DMS79 (cell line): Measurements from ENCODE around the gene CNGA3.
"Not testable (repeated sequence)": the region's sequence is repeated elsewhere in the genome, so short reads cannot be mapped to it uniquely, and the experiment has no call there.

Experiments
- DNase-seq: peaks from one replicate; lab custom pipeline; 2025; lab: John Stamatoyannopoulos, UW

Gene CNGA3

GRCh38 chr2:98404556-98405250 is 58.4 kb downstream of the CNGA3 start:
- DNase-seq, result no peak

DNA sequence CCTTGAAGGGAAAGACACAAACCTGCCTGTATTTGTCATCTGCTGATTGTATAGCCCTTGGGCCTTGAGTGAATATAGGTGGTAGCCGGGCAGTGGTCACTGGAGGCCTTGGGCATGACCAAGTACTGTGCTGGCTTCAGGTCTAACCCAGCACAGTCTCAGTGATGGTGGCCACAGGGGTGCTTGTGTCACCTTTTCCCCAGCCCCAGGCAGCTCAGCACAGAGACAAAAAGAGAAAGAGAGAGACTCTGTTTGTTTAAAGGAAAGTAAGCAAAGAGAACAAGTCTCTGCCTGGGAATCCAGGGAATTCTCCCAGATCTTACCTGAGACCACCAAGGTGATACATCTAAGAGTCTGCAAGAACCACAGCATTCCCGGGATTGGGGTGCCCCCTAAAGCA is 59.0 kb downstream of the CNGA3 start:
- DNase-seq, result no peak

- no peak for DNase-seq
Observed at GRCh38 chr2:98408155-98408554, 61.9 kb downstream of the CNGA3 start.

DNA sequence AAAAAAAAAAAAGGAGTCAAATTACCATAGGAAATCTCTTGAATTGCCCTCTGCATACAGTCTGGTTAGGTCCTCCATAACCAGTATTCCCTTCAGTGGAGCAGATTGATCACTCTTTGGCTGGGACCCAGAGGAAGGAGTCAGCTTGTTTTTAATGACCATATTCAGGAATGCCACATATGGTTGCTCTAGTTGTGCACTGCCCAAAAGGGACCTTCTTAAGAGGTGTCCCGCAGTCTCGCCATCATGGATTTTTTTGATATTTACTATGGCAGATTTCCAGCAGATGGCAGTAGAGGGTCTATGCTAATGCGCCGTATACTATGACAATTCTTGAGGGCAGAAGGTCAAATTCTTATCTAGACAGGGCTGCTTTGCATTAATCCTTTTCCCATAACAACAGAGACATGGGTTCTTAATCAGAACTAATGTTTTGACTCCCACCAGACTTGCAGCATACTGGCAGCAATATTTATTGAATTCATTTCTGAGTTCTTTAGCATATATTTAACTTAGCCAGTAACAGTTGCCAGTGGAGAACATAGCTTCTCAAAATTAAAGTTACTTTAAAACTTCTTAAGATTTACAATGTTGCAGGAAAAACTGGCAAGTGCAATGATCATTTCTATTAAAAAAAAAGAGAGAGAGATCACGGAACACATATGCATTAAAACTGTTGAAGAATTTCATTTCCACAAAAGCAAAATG is 66.6 kb downstream of the CNGA3 start:
- no peak for DNase-seq

- DNase-seq, result not testable (repeated sequence)
Observed at GRCh38 chr2:98414246-98414645, 68.0 kb downstream of the CNGA3 start.

- DNase-seq, result not testable (repeated sequence)
Observed at GRCh38 chr2:98415719-98416248, 69.5 kb downstream of the CNGA3 start.

- DNase-seq, result no peak
Observed at GRCh38 chr2:98416383-98417159, 70.3 kb downstream of the CNGA3 start.

GRCh38 chr2:98419544-98419943 is 73.3 kb downstream of the CNGA3 start:
- no peak for DNase-seq

DNA sequence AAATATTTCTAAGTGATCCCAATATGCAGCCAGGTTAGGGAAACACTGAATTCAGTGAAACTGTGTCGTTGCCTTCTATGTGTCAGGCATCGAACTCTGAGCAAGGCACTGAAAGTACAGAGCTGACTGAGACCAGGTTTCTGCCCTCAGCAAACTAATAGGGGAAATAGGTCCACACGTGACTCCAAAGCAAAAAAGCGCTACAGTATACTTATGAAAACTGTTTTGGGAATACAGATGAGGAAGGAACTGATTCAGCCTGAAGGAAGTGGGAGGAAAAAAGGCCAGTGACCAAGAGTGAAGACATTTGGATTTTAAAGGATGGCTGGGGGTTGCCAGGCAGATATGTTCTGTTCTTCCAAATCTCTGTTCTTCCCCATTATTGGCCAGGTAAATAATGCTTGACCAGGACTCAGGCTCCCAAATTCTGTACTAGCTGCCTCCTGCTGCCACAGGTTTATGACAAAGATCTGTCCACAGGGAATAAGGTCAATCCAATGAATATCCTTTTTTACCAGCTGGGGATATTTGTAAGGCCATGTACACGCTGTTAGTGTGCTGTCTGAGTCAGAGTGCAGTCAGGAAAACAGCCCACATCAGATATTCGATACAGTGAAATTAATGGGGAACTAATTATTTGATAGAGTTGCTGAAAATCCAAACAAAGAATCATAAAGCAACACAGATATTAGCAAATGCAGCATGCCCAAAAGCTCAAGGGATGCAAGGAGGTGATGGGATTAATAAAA is 73.9 kb downstream of the CNGA3 start:
- no peak for DNase-seq

GRCh38 chr2:98422449-98422848 is 76.2 kb downstream of the CNGA3 start:
- DNase-seq, result no peak

GRCh38 chr2:98426771-98427170 is 80.5 kb downstream of the CNGA3 start:
- no peak for DNase-seq

- DNase-seq, result no peak
Observed at GRCh38 chr2:98432145-98432544, 85.9 kb downstream of the CNGA3 start.

- DNase-seq, result no peak
Observed at GRCh38 chr2:98433363-98433964, 87.2 kb downstream of the CNGA3 start.

GRCh38 chr2:98434492-98434891 is 88.2 kb downstream of the CNGA3 start:
- no peak for DNase-seq

GRCh38 chr2:98435670-98436069 is 89.4 kb downstream of the CNGA3 start:
- DNase-seq, result not testable (repeated sequence)

DNA sequence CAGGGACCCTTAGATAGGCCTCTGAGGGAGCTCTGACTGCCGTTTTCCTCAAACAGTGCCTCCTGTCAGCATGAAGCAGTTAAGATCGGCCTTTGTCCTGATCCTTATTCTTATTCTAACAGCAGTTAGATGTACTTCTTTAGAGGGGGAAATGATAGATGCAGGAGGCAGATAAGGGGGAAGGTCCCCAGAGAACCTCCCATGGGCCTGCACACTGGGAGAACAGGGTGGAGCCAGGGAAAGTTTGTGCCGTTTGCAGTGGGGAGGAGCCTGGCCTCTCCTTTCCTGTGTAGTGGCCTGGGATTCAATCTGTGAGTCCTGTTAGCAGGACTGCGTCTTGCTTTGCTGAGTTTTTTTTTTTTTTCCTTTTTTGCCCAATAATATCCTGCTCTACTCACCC is 90.5 kb downstream of the CNGA3 start:
- DNase-seq, result no peak

DNA sequence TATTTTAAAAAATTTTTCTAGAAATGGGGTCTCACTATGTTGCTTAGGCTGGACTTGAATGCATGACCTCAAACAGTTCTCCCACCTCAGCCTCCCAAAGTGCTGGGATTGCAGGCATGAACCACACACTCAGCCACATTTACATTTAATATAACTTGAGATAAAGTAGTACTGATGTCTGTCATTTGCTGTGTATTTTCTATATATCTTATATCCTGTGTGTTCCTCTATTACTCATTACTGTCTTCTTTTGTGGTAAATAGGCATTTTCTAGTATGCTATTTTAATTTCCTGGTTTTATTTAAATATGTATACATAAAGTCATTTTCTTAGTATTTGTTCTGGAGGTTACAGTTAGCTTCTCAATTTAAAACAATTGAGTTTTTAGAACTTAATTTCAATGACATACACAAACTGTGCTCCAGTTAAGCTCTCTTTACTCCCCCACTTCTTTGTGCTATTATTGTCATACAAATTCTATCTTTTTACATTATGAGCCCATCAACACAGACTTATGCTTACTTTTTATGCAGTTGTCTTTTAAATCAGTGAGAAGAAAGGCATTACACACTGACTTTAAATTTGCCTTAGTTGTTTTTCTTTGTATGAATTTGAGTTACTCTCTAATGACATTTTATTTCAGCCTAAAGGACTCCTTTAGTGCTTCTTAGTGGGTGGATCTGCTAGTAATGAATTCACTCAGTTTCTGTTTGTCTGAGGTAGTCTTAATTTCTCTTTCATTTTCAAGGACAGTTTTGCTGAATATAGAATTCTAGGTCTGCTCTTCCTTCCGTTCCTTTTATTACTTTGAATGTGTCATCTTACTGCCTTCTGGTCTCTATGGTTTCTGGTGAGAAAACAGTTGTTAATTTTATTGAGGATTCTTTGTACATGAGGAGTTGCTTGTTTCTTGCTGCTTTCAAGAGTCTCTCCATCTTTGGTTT is 92.2 kb downstream of the CNGA3 start:
- DNase-seq, result no peak

DNA sequence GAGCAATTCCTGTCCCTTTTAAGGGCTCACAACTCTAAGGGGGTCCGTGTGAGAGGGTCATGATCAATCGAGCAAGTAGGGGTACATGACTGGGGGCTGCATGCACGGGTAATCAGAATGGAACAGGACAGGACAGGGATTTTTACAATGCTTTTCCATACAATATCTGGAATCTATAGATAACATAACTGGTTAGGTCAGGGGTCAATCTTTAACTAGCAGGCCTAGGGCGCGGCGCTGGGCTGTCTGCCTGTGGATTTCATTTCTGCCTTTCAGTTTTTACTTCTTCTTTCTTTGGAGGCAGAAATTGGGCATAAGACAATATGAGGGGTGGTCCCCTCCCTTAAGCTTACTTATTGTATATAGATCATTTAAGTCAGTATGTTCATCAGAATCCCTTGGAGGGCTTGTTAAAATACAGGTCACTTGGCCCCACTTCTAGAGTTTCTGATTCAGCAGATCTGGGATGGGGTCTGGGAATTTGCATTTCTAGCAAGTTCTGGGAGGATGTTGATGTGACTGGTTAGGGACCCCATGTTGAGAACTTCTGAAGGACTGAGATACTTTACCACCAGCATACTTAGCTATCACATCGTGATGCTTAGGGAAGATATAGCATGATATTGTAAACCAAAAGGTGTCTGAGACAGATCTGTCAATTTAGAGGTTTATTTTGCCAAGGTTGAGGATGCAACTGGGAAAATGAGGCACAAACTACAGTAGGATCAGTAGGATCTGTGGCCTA is 95.6 kb downstream of the CNGA3 start:
- DNase-seq, result no peak

DNA sequence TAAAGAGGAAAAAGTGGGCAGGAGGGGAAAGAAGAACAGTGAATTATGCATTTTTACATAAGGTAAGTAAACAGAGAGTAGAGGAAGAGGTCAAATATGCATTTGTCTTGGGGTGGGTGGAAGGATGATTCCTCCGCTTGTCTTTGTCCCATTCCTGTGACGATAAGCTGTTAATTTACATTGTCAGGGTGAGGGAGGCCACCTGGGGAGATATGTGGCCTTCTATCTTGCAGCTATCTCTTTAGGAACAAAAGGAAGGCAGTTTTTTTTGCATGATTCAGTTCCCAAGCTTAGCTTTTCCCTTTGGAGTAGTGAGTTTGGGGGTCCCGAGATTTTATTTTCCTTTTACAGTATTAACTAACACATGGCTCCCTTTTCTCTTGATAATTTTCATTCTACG is 96.2 kb downstream of the CNGA3 start:
- DNase-seq, result no peak
